ENCODE results near the gene ITIH4. TPM values are rescaled to one million over a fixed set of nuclear protein-coding genes. Genes with fewer than 3 reads are reported as not detected.

Gene ITIH4
- polyA plus RNA-seq, 1 experiment, result 1.4 TPM

DNA sequence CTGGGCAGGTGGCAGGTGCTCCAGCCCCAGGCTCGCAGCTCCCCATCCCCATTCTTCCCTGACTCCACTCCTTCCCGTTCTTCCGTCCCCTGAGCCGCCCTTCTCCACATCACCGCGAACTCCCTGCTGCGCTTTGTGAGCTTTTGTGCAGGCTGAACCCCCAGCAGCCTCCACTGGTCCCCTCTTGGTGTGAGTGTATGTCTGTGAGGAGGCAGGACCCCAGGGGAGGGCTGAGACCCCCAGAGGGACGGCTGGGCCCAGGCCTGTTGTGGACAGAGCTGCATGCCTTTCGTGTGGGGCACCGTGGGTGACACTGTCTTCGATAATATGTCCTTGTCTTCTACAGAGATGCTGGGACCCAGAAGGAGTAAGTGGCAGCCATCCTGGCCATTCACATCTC, 43.2 kb downstream of the ITIH4 start:
- DNase-seq (ENCODE audit: low read depth), result no peak
- Histone ChIP-seq H3K4me3 (ENCODE audit: low read depth, low read length) (no peak overlapping the region), H3K27me3 (ENCODE audit: control insufficient read depth, insufficient read depth, low read length) (peaks cover 10% of the 10 kb centered on the region), H3K36me3 (ENCODE audit: control insufficient read depth, insufficient read depth, low read length) (no peaks in the 10 kb centered on the region)
- ChIA-PET POLR2A (no interaction called here), CTCF (interaction anchor here (0.9 to 1.4 kb wide), 3 partner anchors 12 to 36 kb away, joined by 3 to 4 read pairs (median 3); no protein-coding TSS in a partner anchor)
- TF ChIP-seq, protein P1, sequence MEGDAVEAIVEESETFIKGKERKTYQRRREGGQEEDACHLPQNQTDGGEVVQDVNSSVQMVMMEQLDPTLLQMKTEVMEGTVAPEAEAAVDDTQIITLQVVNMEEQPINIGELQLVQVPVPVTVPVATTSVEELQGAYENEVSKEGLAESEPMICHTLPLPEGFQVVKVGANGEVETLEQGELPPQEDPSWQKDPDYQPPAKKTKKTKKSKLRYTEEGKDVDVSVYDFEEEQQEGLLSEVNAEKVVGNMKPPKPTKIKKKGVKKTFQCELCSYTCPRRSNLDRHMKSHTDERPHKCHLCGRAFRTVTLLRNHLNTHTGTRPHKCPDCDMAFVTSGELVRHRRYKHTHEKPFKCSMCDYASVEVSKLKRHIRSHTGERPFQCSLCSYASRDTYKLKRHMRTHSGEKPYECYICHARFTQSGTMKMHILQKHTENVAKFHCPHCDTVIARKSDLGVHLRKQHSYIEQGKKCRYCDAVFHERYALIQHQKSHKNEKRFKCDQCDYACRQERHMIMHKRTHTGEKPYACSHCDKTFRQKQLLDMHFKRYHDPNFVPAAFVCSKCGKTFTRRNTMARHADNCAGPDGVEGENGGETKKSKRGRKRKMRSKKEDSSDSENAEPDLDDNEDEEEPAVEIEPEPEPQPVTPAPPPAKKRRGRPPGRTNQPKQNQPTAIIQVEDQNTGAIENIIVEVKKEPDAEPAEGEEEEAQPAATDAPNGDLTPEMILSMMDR (IDR thresholded peaks at IDR 0.05; ENCODE audit: insufficient read depth, low read depth, low read length), result no peak

DNA sequence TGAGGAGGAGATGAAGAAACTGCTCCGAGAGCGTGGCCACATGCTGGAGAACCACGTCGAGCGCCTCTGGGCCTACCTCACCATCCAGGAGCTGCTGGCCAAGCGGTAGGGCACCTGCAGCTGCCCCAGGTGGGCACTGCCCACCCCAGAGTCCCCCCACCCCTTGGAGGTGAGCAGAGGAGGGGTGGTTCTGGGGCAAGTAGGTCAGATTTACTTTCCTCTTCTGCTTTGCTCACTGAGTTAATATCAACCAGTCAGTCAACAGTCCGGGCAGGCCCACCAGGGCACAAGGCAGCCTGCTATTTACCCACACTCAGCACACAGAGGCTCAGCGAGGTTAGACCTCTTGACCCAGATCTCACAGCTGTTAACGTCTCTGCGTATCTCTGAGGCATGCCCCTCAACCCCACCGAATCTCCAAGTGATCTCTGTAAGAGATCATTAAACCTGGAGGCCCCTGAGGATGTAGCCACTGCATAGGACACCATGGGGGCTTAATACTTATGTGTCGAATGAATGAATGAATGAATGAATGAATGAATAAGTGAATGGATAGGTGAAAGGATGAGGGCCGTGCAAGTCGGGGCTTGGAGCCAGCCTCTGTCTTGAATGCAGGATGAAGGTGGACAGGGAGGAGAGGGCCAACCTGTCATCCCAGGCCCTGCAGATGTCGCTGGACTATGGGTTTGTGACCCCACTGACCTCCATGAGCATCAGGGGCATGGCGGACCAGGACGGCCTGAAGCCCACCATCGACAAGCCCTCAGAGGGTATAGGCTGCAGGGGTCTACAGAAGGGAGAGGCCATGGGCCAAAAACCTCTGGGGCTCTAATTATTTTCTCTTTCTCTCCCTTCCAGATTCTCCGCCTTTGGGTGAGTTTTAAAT, 43.9 kb downstream of the ITIH4 start:
- CTCF ChIA-PET, result interaction anchor here (0.9 to 1.3 kb wide), 2 partner anchors 11 to 36 kb away, joined by 3 read pairs; no protein-coding TSS in a partner anchor
- Histone ChIP-seq H3K36me3 (ENCODE audit: control insufficient read depth, insufficient read depth, low read length) (no peaks in the 10 kb centered on the region), H3K4me3 (ENCODE audit: low read depth, low read length) (no peak overlapping the region), H3K27me3 (ENCODE audit: control insufficient read depth, insufficient read depth, low read length) (peaks cover 12% of the 10 kb centered on the region)
- TF ChIP-seq, protein P1 (IDR thresholded peaks at IDR 0.05; ENCODE audit: insufficient read depth, low read depth, low read length), result no peak
- POLR2A ChIA-PET, result no interaction called here
- DNase-seq (ENCODE audit: low read depth), result no peak

DNA sequence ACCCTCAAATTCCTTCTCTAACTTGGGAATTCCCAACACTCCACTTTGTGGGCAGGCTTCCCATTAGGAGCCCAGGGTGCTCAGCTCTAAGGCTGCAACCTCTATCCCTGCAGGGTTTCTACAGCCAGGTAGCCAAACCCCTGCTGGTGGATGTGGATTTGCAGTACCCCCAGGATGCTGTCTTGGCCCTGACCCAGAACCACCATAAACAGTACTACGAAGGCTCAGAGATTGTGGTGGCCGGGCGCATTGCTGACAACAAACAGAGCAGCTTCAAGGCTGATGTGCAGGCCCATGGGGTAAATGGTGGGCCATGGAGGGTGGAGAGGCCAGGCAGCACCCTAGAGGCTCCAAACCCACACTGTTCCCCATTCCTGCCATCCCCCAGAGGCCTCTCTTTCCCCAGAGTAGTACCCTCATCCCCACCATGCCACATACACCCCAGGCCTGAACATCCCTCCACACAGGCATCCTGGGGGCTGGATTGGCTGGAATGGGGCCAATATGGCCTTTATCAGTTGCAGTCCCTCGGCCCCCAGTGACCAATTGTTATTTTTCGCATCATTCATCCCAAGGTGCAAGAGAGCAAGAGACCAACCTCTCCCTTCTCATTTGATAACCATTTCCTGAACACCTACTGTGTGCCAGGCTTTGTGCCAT, 45.4 kb downstream of the ITIH4 start:
- Histone ChIP-seq H3K4me3 (ENCODE audit: low read depth, low read length) (no peak overlapping the region), H3K27me3 (ENCODE audit: control insufficient read depth, insufficient read depth, low read length) (peaks cover 16% of the 10 kb centered on the region), H3K36me3 (ENCODE audit: control insufficient read depth, insufficient read depth, low read length) (no peaks in the 10 kb centered on the region)
- DNase-seq (ENCODE audit: low read depth), result no peak
- TF ChIP-seq, protein P1 (IDR thresholded peaks at IDR 0.05; ENCODE audit: insufficient read depth, low read depth, low read length), result no peak
- ChIA-PET CTCF (interaction anchor here (1.3 kb wide), 1 partner anchor 9 kb away, joined by 3 read pairs; no protein-coding TSS in a partner anchor), POLR2A (interaction anchor here (0.6 kb wide), 1 partner anchor 47 kb away, joined by 3 read pairs; no protein-coding TSS in a partner anchor)

DNA sequence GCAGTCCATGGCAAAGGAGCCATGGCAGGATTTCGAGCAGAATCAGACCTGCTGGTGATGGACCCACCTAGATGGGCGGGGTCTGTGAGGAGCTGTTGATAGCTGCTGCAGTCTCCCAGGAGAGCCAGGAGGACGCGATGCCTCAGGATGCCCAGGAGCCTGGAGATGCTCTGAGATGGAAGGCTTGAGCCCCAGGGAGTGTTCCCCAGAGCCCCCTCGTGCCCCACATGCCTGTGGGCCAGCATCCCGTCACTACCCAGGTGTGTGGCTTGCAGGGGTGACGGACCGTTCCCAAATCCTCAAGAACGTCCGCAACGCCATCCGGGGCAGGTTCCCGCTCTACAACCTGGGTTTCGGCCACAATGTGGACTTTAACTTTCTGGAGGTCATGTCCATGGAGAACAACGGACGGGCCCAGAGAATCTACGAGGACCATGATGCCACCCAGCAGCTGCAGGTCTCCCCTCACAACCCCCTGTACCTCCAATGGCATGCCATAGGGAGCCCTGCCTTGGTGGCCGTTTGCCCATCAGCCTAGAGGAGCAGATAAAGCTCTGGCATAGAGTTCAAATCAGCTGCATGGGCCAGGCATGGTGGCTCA, 46.4 kb downstream of the ITIH4 start:
- Histone ChIP-seq H3K4me3 (ENCODE audit: low read depth, low read length) (no peak overlapping the region), H3K27me3 (ENCODE audit: control insufficient read depth, insufficient read depth, low read length) (peaks cover 18% of the 10 kb centered on the region), H3K36me3 (ENCODE audit: control insufficient read depth, insufficient read depth, low read length) (no peaks in the 10 kb centered on the region)
- POLR2A ChIA-PET, result interaction anchor here (0.6 kb wide), 1 partner anchor 48 kb away, joined by 3 read pairs; no protein-coding TSS in a partner anchor
- CTCF ChIA-PET, result interaction anchor here (1.3 to 1.6 kb wide), 2 partner anchors 10 to 13 kb away, joined by 3 to 4 read pairs; no protein-coding TSS in a partner anchor
- no peak for DNase-seq (ENCODE audit: low read depth)
- TF ChIP-seq, protein P1 (IDR thresholded peaks at IDR 0.05; ENCODE audit: insufficient read depth, low read depth, low read length), result no peak

- CTCF ChIA-PET, result interaction anchor here (0.7 to 1.6 kb wide), 2 partner anchors 10 to 12 kb away, joined by 3 to 4 read pairs; no protein-coding TSS in a partner anchor
- POLR2A ChIA-PET, result no interaction called here
- TF ChIP-seq, protein P1 (IDR thresholded peaks at IDR 0.05; ENCODE audit: insufficient read depth, low read depth, low read length), result no peak
- no peak for DNase-seq (ENCODE audit: low read depth)
- Histone ChIP-seq H3K27me3 (ENCODE audit: control insufficient read depth, insufficient read depth, low read length) (peaks cover 21% of the 10 kb centered on the region), H3K36me3 (ENCODE audit: control insufficient read depth, insufficient read depth, low read length) (no peaks in the 10 kb centered on the region), H3K4me3 (ENCODE audit: low read depth, low read length) (no peak overlapping the region)
Observed at GRCh38 chr3:52783211-52783555, 47.3 kb downstream of the ITIH4 start.

Measured in BJ (cell line).